AG10803 (cell line): ENCODE results near the gene RPS3.
A peak's percentile ranks its signal among the peaks of the same experiment; 100 is the strongest.

Experiments
- DNase-seq: peaks from one replicate; pipeline ENCODE4 v3.0.0; 2010; ENCODE audit warnings: low read depth
- H3K4me3 ChIP-seq: 2 replicates; pipeline ENCODE4 v1.5.1; 2011; ENCODE audit warnings: mild to moderate bottlenecking, low read length, control low read depth
- TF ChIP-seq, protein P1 (sequence below): conservative IDR thresholded peaks from 2 replicates; pipeline ENCODE4 v1.5.1; 2011; ENCODE audit warnings: mild to moderate bottlenecking, low read length, control low read depth, inconsistent platforms

The RPS3 gene

DNA sequence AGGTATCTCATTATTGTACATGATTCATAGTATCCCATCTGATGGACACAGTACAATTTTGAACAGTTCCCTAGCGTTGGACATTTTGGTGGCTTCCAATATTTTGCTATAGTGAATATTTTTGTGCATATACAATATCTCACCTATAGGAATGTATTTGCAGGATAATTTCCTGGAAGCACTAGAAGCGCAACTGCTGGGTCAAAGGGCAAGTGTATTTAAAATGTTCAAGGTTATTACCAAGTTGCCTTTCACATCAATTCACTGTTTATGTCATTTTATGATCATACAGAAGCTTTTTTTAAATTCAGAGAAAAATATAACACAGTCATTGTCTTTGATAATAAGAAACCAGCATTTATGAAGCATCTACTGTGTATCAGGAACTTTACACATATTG, 19.1 kb upstream of the RPS3 start:
- TF ChIP-seq, protein P1, sequence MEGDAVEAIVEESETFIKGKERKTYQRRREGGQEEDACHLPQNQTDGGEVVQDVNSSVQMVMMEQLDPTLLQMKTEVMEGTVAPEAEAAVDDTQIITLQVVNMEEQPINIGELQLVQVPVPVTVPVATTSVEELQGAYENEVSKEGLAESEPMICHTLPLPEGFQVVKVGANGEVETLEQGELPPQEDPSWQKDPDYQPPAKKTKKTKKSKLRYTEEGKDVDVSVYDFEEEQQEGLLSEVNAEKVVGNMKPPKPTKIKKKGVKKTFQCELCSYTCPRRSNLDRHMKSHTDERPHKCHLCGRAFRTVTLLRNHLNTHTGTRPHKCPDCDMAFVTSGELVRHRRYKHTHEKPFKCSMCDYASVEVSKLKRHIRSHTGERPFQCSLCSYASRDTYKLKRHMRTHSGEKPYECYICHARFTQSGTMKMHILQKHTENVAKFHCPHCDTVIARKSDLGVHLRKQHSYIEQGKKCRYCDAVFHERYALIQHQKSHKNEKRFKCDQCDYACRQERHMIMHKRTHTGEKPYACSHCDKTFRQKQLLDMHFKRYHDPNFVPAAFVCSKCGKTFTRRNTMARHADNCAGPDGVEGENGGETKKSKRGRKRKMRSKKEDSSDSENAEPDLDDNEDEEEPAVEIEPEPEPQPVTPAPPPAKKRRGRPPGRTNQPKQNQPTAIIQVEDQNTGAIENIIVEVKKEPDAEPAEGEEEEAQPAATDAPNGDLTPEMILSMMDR, result no peak
- H3K4me3 ChIP-seq, result no peak overlapping the region
- no peak for DNase-seq

DNA sequence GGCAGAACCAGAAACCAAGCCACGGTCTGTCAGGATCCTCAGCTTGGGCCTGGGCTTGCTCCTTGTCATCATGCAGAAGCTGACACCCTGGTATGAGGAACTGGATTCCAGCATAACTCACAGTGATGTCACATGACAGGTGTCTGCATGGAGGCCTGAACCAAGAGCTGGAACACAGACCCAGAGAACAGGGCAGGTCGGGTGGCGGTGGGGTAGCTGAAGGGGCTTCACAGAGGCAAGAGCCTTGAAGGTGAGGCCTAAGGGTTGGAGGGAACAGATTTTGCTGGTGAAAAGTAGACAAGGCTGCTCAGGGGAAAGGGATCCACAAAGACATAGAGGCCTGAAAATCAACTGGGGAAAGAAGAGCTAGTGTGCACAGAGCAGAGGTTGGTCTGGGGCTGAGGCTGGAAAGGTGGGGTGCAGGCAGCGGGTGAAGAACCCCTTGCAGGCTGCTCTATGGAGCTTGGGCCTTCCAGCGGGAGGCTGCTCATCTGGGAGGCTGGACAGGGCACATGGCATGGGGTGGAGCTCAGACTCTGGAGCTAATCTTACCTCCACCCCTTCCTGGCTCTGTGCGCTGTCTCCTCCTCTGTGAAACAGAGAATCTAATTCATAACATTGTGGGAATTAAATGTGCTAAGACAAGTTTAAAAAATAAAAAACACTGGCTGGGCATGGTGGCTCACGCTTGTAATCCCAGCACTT, 18.4 kb upstream of the RPS3 start:
- TF ChIP-seq, protein P1, result no peak
- no peak overlapping the region for H3K4me3 ChIP-seq
- no peak for DNase-seq

DNA sequence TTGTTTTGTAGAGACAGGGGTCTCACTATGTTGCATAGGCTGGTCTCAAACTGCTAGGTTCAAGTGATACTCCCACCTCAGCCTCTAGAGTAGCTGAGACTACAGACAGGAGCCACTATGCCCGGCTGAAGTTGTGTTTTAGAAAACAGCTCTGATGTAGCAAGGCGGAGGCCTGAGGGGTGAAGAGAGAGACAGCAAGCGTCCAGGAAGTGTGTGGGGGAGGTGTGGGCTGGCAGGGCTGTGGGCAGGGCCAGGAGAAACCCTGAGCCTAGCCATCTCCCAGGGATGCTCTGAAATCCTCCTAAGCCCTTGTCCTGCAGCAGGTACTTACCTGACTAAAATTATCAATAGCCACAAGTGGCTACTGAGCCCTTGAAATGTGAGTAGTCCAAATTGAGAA, 16.1 kb upstream of the RPS3 start:
- no peak overlapping the region for H3K4me3 ChIP-seq
- no peak for DNase-seq
- TF ChIP-seq, protein P1, result no peak

DNA sequence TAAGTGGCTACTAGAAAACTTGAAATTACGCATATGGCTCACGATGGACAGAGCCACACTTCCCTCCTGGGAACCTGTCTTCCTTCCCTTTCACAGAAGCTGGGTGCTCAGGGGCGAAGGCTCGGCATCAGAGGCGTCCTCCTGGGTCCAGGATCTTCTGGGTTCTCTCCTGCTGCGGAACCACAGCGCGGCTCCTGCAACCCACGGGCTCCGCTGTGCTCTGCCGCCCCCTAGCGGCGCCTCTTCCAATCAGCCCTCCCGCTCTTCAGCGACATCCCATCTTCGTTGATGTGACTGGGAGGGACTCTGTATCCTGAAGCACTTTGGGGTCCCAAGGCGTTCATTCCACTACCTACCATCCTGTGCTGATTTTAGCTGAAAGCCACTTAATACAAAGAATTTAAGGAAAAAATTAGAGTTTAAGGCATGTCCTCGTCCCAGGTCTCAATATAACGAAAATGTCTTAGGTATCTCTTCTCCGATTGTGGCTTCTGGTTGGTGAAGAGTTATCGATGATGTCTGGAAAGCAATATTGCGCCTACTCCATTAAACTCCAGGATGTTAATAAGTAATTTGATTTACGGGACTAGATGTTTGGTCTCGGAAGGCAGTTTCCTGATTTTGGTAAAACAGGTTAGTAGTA, 14.8 kb upstream of the RPS3 start:
- peak; percentile 50 for DNase-seq
- H3K4me3 ChIP-seq, result no peak overlapping the region
- TF ChIP-seq, protein P1, result peak; percentile 97

DNA sequence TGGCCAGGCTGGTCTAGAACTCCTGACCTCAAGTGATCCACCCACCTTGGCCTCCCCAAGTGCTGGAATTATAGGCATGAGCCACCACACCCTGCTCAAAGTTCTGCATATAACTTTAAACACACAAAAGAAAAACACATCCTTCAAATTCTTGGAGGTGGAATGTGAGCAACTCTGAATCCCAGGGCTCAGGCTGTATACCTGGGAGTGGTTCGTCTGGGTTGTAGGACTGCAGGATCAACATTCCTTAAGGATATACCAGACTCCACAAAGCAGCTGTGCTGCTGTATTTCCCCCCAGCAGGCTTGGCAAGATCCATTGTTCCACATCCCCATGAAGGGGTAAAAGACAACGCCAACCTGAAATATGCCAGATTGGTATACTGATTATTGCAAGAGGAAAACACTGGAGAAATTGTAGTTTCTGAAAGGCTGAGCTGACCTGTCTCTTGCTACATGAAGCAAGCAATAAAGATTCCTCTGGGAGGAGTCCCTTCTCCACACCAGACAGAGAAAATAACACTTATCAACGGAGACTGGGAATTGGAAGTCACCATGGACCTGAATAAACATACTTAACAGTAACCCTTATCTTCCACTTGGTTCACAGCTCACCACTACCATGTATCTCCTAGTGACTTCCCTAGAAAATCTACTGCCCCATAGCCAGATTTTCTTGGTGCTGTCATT, 12.2 kb upstream of the RPS3 start:
- TF ChIP-seq, protein P1, result no peak
- no peak overlapping the region for H3K4me3 ChIP-seq
- peak; percentile 17 for DNase-seq

DNA sequence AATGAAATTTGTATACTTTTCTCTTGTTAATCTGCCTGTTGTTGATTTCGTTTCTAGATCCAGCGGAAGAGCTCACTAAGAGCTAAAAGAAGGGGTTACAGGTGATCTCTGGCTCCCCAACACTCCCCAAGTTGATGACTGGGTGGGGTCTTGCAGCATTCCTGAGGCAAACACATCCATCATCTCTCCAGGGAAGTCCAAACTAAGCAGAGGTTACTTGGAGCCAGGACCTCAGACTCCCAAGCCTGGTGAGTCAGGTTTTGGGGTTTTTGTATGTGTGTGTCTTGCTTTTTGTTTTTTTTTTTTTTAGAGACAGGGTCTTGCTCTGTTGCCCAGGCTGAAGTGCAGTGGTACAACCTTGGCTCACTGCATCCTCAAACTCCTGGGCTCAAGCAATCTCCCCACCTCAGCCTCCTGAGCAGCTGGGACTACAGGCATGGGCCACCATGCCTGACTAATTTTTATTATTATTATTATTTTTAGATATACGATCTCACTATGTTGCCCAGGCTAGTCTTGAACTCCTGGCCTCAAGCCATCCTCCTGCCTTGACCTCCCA, 11.5 kb upstream of the RPS3 start:
- no peak overlapping the region for H3K4me3 ChIP-seq
- DNase-seq, result no peak
- TF ChIP-seq, protein P1, result no peak
